ENCODE results near the gene MRPL54. TPM values are rescaled to one million over a fixed set of nuclear protein-coding genes. Genes with fewer than 3 reads are reported as not detected.

MRPL54 gene
- total and polyA plus RNA-seq, 2 experiments from 2014 or later: 42.2 to 86.8 TPM

DNA sequence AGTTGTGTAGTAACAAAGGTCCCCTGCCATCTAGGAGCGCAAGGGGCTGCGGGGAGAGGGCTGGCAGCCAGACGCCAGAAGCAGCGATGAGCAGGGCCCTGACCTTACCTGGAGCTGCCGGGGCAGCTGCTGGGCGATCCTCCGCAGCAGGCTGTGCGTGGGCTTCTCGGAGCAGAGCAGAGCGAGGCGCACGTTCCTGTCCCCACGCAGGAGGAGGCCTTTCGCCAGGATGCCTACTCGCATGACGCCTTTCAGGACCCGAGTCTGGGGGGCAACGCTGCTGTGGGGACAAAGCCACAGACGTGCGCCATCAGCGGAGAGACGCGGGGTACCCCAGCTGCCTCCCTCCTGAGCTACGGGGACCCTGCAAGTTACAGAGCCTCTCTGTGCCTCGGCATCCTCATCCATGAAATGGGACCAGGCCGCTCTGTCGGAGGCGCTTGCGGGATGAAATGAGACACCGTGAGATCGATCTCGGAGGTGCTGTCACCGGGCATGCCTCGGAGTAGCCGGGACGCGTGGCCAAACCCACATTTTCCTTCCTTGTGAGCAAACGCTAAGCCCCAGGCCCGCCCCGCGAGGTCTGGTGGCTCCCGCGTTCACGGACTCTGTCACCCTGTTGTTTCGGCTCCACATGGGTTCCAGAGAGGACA, 54.2 kb downstream of the MRPL54 start:
- Histone ChIP-seq H2AFZ (no peak overlapping the region), H3K27me3 (no peaks in the 10 kb centered on the region), H3K4me3 (no peak overlapping the region), H3K4me2 (no peak overlapping the region), H3K27ac (no peak overlapping the region), H3K4me1 (ENCODE audit: insufficient read depth) (no peaks in the 10 kb centered on the region), H4K20me1 (ENCODE audit: insufficient read depth, poor library complexity, severe bottlenecking) (no peaks in the 10 kb centered on the region), H3K79me2 (no peaks in the 10 kb centered on the region), H3K36me3 (replicated peaks; ENCODE audit: insufficient read depth, low read depth) (no peaks in the 10 kb centered on the region), H3K9me2 (replicated peaks; ENCODE audit: insufficient read depth) (no peaks in the 10 kb centered on the region), H3K9me3 (ENCODE audit: low read depth) (no peaks in the 10 kb centered on the region)
- TF ChIP-seq EZH2phosphoT487 (IDR thresholded peaks at IDR 0.05; ENCODE audit: low read depth, severe bottlenecking, unreplicated experiment): no peak
- TF ChIP-seq, protein P1, sequence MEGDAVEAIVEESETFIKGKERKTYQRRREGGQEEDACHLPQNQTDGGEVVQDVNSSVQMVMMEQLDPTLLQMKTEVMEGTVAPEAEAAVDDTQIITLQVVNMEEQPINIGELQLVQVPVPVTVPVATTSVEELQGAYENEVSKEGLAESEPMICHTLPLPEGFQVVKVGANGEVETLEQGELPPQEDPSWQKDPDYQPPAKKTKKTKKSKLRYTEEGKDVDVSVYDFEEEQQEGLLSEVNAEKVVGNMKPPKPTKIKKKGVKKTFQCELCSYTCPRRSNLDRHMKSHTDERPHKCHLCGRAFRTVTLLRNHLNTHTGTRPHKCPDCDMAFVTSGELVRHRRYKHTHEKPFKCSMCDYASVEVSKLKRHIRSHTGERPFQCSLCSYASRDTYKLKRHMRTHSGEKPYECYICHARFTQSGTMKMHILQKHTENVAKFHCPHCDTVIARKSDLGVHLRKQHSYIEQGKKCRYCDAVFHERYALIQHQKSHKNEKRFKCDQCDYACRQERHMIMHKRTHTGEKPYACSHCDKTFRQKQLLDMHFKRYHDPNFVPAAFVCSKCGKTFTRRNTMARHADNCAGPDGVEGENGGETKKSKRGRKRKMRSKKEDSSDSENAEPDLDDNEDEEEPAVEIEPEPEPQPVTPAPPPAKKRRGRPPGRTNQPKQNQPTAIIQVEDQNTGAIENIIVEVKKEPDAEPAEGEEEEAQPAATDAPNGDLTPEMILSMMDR (IDR thresholded peaks at IDR 0.05; ENCODE audit: poor library complexity): no peak
- TF ChIP-seq EZH2 (IDR thresholded peaks at IDR 0.05; ENCODE audit: borderline replicate concordance): no peak
- DNase-seq (ENCODE audit: low spot score): no peak
- 94% methylated on average over 45 of the region's 45 CpGs for WGBS (ENCODE audit: low lambda C conversion rate, missing lambda C conversion rate)

Small RNA genes lying within 50 kb of the gene (small RNA-seq; reads per million reads assigned to genes)
- gene AC005777.1: not detected

Other genes with a start within 250 kb of the MRPL54 start
- not detected in 2 replicates for gene TEKTIP1, start 223.5 kb upstream of the MRPL54 start, total RNA-seq
- gene TEKTIP1, start 223.5 kb upstream of the MRPL54 start, polyA plus RNA-seq: 1.4 and 1.5 TPM in 2 replicates
- gene MFSD12, start 205.1 kb upstream of the MRPL54 start, total RNA-seq: 39.3 and 44.7 TPM in 2 replicates
- 57.7 and 63.5 TPM in 2 replicates for gene MFSD12, start 205.1 kb upstream of the MRPL54 start, polyA plus RNA-seq
- gene HMG20B, start 189.7 kb upstream of the MRPL54 start, total RNA-seq: 61.4 and 62.6 TPM in 2 replicates
- gene HMG20B, start 189.7 kb upstream of the MRPL54 start, polyA plus RNA-seq: 82.3 and 105 TPM in 2 replicates
- gene GIPC3, start 177.2 kb upstream of the MRPL54 start, total RNA-seq: 0.04 TPM in 1 of 2 replicates, not detected in the other
- gene GIPC3, start 177.2 kb upstream of the MRPL54 start, polyA plus RNA-seq: 0.19 and 0.28 TPM in 2 replicates
- gene TBXA2R, start 155.8 kb upstream of the MRPL54 start, total RNA-seq: 0.12 and 0.70 TPM in 2 replicates
- gene TBXA2R, start 155.8 kb upstream of the MRPL54 start, polyA plus RNA-seq: 1.2 and 2.0 TPM in 2 replicates
- gene CACTIN, start 135.9 kb upstream of the MRPL54 start, total RNA-seq: 15.5 and 18.3 TPM in 2 replicates
- 15.7 and 18.3 TPM in 2 replicates for gene CACTIN, start 135.9 kb upstream of the MRPL54 start, polyA plus RNA-seq
- 13.7 and 20.7 TPM in 2 replicates for gene PIP5K1C, start 62.2 kb upstream of the MRPL54 start, total RNA-seq
- gene PIP5K1C, start 62.2 kb upstream of the MRPL54 start, polyA plus RNA-seq: 33.5 and 37.1 TPM in 2 replicates
- 23.7 and 24.4 TPM in 2 replicates for gene TJP3, start 54.3 kb upstream of the MRPL54 start, total RNA-seq
- 49.2 and 56.9 TPM in 2 replicates for gene TJP3, start 54.3 kb upstream of the MRPL54 start, polyA plus RNA-seq
- 20.7 and 27.1 TPM in 2 replicates for gene APBA3, start 990 bp upstream of the MRPL54 start, total RNA-seq
- gene APBA3, start 990 bp upstream of the MRPL54 start, polyA plus RNA-seq: 25.5 and 29.0 TPM in 2 replicates
- gene RAX2, start 9.5 kb downstream of the MRPL54 start, total RNA-seq: not detected in 2 replicates
- 0.22 TPM in 1 of 2 replicates, not detected in the other for gene RAX2, start 9.5 kb downstream of the MRPL54 start, polyA plus RNA-seq
- gene MATK, start 23.7 kb downstream of the MRPL54 start, total RNA-seq: not detected in 2 replicates
- 0.34 and 0.50 TPM in 2 replicates for gene MATK, start 23.7 kb downstream of the MRPL54 start, polyA plus RNA-seq
- gene ZFR2, start 106.4 kb downstream of the MRPL54 start, total RNA-seq: 0.36 and 0.97 TPM in 2 replicates
- 1.7 and 3.3 TPM in 2 replicates for gene ZFR2, start 106.4 kb downstream of the MRPL54 start, polyA plus RNA-seq
- 0.13 and 0.28 TPM in 2 replicates for gene ATCAY, start 118.0 kb downstream of the MRPL54 start, total RNA-seq
- gene ATCAY, start 118.0 kb downstream of the MRPL54 start, polyA plus RNA-seq: 0.33 TPM in 1 of 2 replicates, not detected in the other
- 0.32 TPM in 1 of 2 replicates, not detected in the other for gene NMRK2, start 170.4 kb downstream of the MRPL54 start, total RNA-seq
- gene NMRK2, start 170.4 kb downstream of the MRPL54 start, polyA plus RNA-seq: 0.95 TPM in 1 of 2 replicates, not detected in the other
- 113 and 140 TPM in 2 replicates for gene DAPK3, start 208.4 kb downstream of the MRPL54 start, total RNA-seq
- gene DAPK3, start 208.4 kb downstream of the MRPL54 start, polyA plus RNA-seq: 103 and 123 TPM in 2 replicates
- 1,740 and 1,817 TPM in 2 replicates for gene EEF2, start 222.8 kb downstream of the MRPL54 start, total RNA-seq
- 444 and 526 TPM in 2 replicates for gene EEF2, start 222.8 kb downstream of the MRPL54 start, polyA plus RNA-seq
- 16.7 and 18.1 TPM in 2 replicates for gene PIAS4, start 245.1 kb downstream of the MRPL54 start, total RNA-seq
- 8.3 and 15.0 TPM in 2 replicates for gene PIAS4, start 245.1 kb downstream of the MRPL54 start, polyA plus RNA-seq

All from hepatocyte (in vitro differentiated cells).